ENCODE data around the gene TANC1. TPM values are rescaled to one million over a fixed set of nuclear protein-coding genes. Genes with fewer than 3 reads are reported as not detected.

TANC1 gene
- polyA plus RNA-seq, 2 donors = 18.1 to 21.4 TPM

DNA sequence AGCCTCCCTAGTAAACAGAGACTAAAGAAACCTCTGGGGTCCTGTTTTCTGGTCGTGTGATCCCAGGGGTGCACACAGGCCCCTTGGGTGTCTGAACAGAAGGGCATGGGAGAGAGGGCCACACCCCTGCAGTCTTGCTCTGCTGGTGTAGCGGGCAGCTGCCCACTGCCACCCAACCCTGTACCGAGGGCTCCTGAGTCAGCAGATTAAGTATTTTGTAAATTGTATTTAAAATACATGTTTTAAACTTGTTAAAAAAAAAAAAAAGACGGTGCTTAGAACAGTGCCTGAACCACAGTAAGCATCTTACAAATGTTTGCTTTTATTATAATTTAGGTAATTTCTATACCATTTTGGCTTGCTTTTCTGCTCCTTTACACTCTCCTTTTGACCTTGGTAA is 113.7 kb downstream of the TANC1 start:
- Histone ChIP-seq H3K27me3 (ENCODE audit: control insufficient read depth in 1 of 2, insufficient read depth in 2 of 2, low read length in 2 of 2) (no peaks in the 10 kb centered on the region), H3K4me1 (ENCODE audit: control insufficient read depth in 2 of 2, insufficient read depth in 2 of 2, low read length in 1 of 2) (peaks cover 0 to 3% of the 10 kb centered on the region in 2 donors), H3K9me3 (ENCODE audit: control insufficient read depth in 2 of 2, insufficient read depth in 1 of 2, low read depth in 1 of 2, low read length in 1 of 2) (no peaks in the 10 kb centered on the region), H3K36me3 (ENCODE audit: control insufficient read depth in 2 of 2, insufficient read depth in 2 of 2, low read length in 1 of 2) (no peaks in the 10 kb centered on the region), H3K27ac (ENCODE audit: low read depth in 2 of 2, low read length in 1 of 2) (no peak overlapping the region), H3K4me3 (ENCODE audit: low read depth in 1 of 2, low read length in 2 of 2) (no peak overlapping the region)
- 79 to 81% methylated on average over 4 of the region's 4 CpGs for WGBS, 2 donors

DNA sequence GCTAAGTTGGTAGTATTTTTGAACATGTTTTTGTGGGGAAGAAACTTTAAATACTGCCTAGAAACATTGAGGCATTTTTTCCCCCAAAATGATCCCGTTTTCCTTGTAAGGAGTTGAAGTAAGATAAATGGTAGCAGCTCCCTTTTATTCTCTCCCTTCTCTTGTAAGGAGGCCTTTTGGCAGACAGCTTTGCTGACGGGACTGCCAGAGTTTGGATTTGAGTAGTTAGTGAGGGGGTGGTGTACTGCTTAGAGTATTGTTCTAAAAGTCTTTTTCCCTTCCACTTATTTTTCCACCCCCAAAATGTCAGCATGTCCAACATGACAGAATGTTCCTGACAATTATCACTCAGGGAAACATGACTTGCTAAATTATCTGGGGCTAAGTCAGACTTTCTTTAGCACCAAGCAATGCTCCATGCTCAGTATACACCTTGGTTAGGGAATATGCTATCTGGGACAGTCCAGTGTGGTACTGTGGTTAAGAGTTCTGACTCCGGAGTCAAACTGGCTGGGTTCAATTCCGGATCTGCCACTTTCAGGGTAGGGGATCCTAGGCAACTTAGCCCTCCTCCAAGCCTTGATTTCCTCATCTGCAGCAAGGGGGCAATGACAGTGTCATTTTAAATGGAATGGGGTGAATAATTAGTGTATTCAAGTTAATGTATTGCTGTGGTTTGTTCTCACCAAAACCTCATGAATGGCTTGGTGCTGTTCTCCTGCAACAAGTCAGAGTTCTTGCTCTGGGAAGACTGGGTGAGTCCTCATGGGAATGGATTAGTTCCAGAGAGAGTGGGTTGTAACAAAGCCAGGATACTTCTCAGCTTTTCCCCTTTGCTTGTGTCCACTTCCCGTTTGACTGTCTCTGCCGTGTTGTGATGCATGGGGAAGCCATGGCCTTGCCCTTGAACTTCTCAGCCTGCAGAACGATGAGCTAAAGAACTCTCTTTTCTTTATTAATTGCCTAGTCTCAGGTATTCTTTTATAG is 116.2 kb downstream of the TANC1 start:
- no peak overlapping the region for H3K4me3 ChIP-seq (ENCODE audit: low read depth in 1 of 2, low read length in 2 of 2)
- 50 to 56% methylated on average over 7 of the region's 7 CpGs for WGBS, 2 donors
- no peaks in the 10 kb centered on the region for H3K27me3 ChIP-seq (ENCODE audit: control insufficient read depth in 1 of 2, insufficient read depth in 2 of 2, low read length in 2 of 2)
- H3K4me1 ChIP-seq (ENCODE audit: control insufficient read depth in 2 of 2, insufficient read depth in 2 of 2, low read length in 1 of 2) = peaks cover 0 to 8% of the 10 kb centered on the region in 2 donors
- no peaks in the 10 kb centered on the region for H3K9me3 ChIP-seq (ENCODE audit: control insufficient read depth in 2 of 2, insufficient read depth in 1 of 2, low read depth in 1 of 2, low read length in 1 of 2)
- peak overlapping the region; percentile 50 to 51 for H3K27ac ChIP-seq (ENCODE audit: low read depth in 2 of 2, low read length in 1 of 2)
- no peaks in the 10 kb centered on the region for H3K36me3 ChIP-seq (ENCODE audit: control insufficient read depth in 2 of 2, insufficient read depth in 2 of 2, low read length in 1 of 2)

DNA sequence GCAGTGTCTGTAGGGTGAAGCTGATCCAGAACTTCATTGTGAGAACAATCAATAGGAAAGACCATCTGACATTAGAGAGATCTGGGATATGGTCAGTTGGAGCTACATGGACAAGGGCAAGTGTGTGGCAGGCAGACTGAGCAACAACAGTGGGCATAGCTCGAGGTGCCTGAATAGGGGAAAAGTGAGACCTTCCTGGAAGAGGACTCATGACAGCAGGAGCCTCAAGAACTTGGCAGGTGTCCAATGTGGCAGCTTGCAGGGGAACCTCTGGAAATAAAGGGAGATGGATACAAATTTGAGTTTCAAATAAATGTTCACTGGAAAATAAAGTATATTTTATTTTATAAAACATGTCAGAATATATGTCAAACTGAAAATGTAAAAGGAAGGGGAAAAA is 117.9 kb downstream of the TANC1 start:
- whole genome bisulfite sequencing, 2 donors = 31 to 42% methylated on average over 1 of the region's 1 CpG
- H3K4me3 ChIP-seq (ENCODE audit: low read depth in 1 of 2, low read length in 2 of 2) = no peak overlapping the region
- H3K36me3 ChIP-seq (ENCODE audit: control insufficient read depth in 2 of 2, insufficient read depth in 2 of 2, low read length in 1 of 2) = no peaks in the 10 kb centered on the region
- no peaks in the 10 kb centered on the region for H3K9me3 ChIP-seq (ENCODE audit: control insufficient read depth in 2 of 2, insufficient read depth in 1 of 2, low read depth in 1 of 2, low read length in 1 of 2)
- no peaks in the 10 kb centered on the region for H3K27me3 ChIP-seq (ENCODE audit: control insufficient read depth in 1 of 2, insufficient read depth in 2 of 2, low read length in 2 of 2)
- peaks cover 0 to 13% of the 10 kb centered on the region in 2 donors for H3K4me1 ChIP-seq (ENCODE audit: control insufficient read depth in 2 of 2, insufficient read depth in 2 of 2, low read length in 1 of 2)
- H3K27ac ChIP-seq (ENCODE audit: low read depth in 2 of 2, low read length in 1 of 2) = no peak overlapping the region

DNA sequence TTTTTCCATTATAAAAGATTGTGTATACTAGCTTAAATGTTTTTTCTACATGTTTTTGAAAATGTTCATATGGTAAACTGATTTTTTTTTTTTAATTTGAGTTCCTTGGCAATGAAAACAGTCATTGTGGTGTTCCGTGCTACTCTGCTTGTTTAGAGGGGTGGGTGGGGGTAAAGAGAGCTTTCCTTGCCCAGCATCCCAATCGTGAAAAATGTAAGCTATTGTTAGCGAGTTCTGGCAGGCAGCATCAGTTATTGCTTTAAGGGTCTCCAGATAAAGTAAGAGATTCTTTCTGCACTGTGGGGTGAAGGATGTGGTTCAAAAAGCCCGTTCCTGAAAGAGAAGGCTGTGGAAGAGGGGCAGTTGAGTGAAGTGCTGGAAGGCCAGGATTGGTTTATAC is 118.4 kb downstream of the TANC1 start:
- Histone ChIP-seq H3K4me3 (ENCODE audit: low read depth in 1 of 2, low read length in 2 of 2) (no peak overlapping the region), H3K36me3 (ENCODE audit: control insufficient read depth in 2 of 2, insufficient read depth in 2 of 2, low read length in 1 of 2) (no peaks in the 10 kb centered on the region), H3K27ac (ENCODE audit: low read depth in 2 of 2, low read length in 1 of 2) (no peak overlapping the region), H3K9me3 (ENCODE audit: control insufficient read depth in 2 of 2, insufficient read depth in 1 of 2, low read depth in 1 of 2, low read length in 1 of 2) (no peaks in the 10 kb centered on the region), H3K27me3 (ENCODE audit: control insufficient read depth in 1 of 2, insufficient read depth in 2 of 2, low read length in 2 of 2) (no peaks in the 10 kb centered on the region), H3K4me1 (ENCODE audit: control insufficient read depth in 2 of 2, insufficient read depth in 2 of 2, low read length in 1 of 2) (peaks cover 0 to 13% of the 10 kb centered on the region in 2 donors)
- 51 to 60% methylated on average over 4 of the region's 4 CpGs for WGBS, 2 donors

DNA sequence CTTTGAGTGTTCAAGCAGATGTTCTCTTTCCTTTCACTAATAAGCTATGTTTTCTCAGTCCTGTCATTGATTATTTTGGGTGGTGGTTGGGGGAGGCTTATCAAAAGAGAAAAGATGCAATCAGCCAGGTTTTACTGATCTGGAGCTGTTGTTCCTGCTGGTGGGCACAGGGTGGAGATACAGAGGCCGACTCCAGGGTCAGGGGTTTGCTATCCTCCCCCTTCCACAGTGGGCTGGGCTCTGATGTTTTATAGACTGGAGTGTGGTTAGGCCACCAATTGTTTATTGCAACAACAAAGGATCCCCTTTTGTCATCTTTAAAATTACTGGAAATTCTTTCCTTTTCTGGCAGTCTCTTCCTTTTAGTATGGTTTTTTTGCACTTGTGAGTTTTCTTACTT is 120.5 kb downstream of the TANC1 start:
- H3K27me3 ChIP-seq (ENCODE audit: control insufficient read depth in 1 of 2, insufficient read depth in 2 of 2, low read length in 2 of 2) = no peaks in the 10 kb centered on the region
- no peaks in the 10 kb centered on the region for H3K9me3 ChIP-seq (ENCODE audit: control insufficient read depth in 2 of 2, insufficient read depth in 1 of 2, low read depth in 1 of 2, low read length in 1 of 2)
- no peak overlapping the region for H3K4me3 ChIP-seq (ENCODE audit: low read depth in 1 of 2, low read length in 2 of 2)
- no peaks in the 10 kb centered on the region for H3K36me3 ChIP-seq (ENCODE audit: control insufficient read depth in 2 of 2, insufficient read depth in 2 of 2, low read length in 1 of 2)
- peaks cover 0 to 16% of the 10 kb centered on the region in 2 donors for H3K4me1 ChIP-seq (ENCODE audit: control insufficient read depth in 2 of 2, insufficient read depth in 2 of 2, low read length in 1 of 2)
- WGBS, 2 donors = 53 to 70% methylated on average over 1 of the region's 1 CpG
- H3K27ac ChIP-seq (ENCODE audit: low read depth in 2 of 2, low read length in 1 of 2) = peak overlapping the region in 1 of 2 donors; percentile 28

DNA sequence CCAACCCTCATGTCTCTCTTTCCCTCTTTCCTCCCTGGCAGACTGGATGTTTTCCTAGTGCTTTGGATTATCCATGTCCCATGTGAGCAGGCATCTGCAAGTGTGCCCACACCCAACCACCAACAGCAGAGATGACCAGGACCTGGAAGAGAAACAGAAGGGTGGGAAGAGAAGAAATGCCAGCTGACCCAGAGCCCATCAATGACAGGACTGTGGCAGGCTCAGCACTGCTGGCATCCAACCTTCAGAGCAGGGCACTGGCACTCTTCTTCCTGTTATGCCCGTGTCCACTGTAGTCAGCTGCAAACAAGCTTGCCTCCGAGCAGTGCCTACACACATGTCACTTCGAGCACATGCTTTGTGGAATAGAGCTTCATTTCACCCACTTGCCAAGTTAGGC is 121.1 kb downstream of the TANC1 start:
- H3K27ac ChIP-seq (ENCODE audit: low read depth in 2 of 2, low read length in 1 of 2) = peak overlapping the region; percentile 82 to 93
- no peaks in the 10 kb centered on the region for H3K27me3 ChIP-seq (ENCODE audit: control insufficient read depth in 1 of 2, insufficient read depth in 2 of 2, low read length in 2 of 2)
- H3K4me1 ChIP-seq (ENCODE audit: control insufficient read depth in 2 of 2, insufficient read depth in 2 of 2, low read length in 1 of 2) = peaks cover 2 to 21% of the 10 kb centered on the region in 2 donors
- H3K36me3 ChIP-seq (ENCODE audit: control insufficient read depth in 2 of 2, insufficient read depth in 2 of 2, low read length in 1 of 2) = no peaks in the 10 kb centered on the region
- 45 to 68% methylated on average over 3 of the region's 3 CpGs for WGBS, 2 donors
- no peak overlapping the region for H3K4me3 ChIP-seq (ENCODE audit: low read depth in 1 of 2, low read length in 2 of 2)
- H3K9me3 ChIP-seq (ENCODE audit: control insufficient read depth in 2 of 2, insufficient read depth in 1 of 2, low read depth in 1 of 2, low read length in 1 of 2) = no peaks in the 10 kb centered on the region

DNA sequence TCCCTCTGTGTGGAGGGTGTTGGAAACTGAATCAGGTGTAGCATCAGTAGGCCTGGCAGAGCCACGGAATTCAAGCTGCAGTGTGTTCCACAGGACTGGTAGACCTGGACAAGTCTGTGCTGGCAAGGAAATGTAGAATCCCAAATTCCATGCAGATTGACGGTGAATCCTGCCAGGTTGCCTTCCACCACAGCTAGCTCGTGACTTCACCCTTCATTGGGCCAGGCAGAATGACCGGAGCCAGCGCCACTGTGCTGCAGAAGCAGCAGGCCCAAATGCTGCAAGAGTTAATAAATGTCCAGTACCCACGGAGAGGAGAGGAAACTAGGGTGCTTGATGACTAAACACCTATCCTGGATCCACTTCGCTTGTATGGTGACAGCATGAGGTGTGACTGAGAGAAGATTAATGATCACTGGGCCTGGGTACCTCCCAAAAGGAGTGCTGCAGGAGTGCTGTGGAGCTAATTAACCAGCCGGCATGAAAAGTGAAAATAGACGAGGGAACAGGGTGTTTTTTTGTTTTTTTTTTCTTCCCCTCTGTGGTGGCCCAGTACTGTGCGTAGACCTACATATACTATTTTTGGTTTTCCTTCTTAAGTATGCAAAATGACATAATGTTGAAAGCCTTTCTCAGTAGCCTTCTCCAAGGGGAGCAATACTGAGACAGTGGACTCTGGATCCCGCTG is 122.2 kb downstream of the TANC1 start:
- no peaks in the 10 kb centered on the region for H3K9me3 ChIP-seq (ENCODE audit: control insufficient read depth in 2 of 2, insufficient read depth in 1 of 2, low read depth in 1 of 2, low read length in 1 of 2)
- no peak overlapping the region for H3K4me3 ChIP-seq (ENCODE audit: low read depth in 1 of 2, low read length in 2 of 2)
- WGBS, 2 donors = 31 to 44% methylated on average over 11 of the region's 11 CpGs
- no peaks in the 10 kb centered on the region for H3K36me3 ChIP-seq (ENCODE audit: control insufficient read depth in 2 of 2, insufficient read depth in 2 of 2, low read length in 1 of 2)
- H3K4me1 ChIP-seq (ENCODE audit: control insufficient read depth in 2 of 2, insufficient read depth in 2 of 2, low read length in 1 of 2) = peaks cover 2 to 22% of the 10 kb centered on the region in 2 donors
- H3K27ac ChIP-seq (ENCODE audit: low read depth in 2 of 2, low read length in 1 of 2) = peak overlapping the region; percentile 86 to 93
- no peaks in the 10 kb centered on the region for H3K27me3 ChIP-seq (ENCODE audit: control insufficient read depth in 1 of 2, insufficient read depth in 2 of 2, low read length in 2 of 2)

DNA sequence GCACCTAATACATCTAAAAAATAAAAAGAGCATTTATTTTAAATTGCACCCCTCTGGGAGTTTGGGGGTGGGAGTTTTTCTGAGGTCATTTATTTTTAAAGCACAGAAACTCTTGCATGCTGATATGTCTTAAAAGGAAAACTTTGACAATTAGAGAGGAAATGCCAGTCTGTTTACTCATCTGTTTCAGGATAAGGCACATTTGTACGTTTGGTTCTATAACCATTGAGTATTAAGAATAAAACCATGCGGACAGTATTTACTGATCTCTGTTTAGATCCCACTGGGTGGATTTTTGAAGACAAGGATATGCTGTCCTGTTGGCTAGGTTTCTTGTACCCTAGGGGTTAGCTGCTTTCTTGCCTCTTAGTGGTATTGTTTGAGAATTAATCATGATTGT is 122.9 kb downstream of the TANC1 start:
- H3K4me1 ChIP-seq (ENCODE audit: control insufficient read depth in 2 of 2, insufficient read depth in 2 of 2, low read length in 1 of 2) = peaks cover 2 to 20% of the 10 kb centered on the region in 2 donors
- H3K36me3 ChIP-seq (ENCODE audit: control insufficient read depth in 2 of 2, insufficient read depth in 2 of 2, low read length in 1 of 2) = no peaks in the 10 kb centered on the region
- H3K4me3 ChIP-seq (ENCODE audit: low read depth in 1 of 2, low read length in 2 of 2) = no peak overlapping the region
- peak overlapping the region; percentile 18 to 93 for H3K27ac ChIP-seq (ENCODE audit: low read depth in 2 of 2, low read length in 1 of 2)
- 12 to 15% methylated on average over 2 of the region's 2 CpGs for WGBS, 2 donors
- H3K27me3 ChIP-seq (ENCODE audit: control insufficient read depth in 1 of 2, insufficient read depth in 2 of 2, low read length in 2 of 2) = no peaks in the 10 kb centered on the region
- H3K9me3 ChIP-seq (ENCODE audit: control insufficient read depth in 2 of 2, insufficient read depth in 1 of 2, low read depth in 1 of 2, low read length in 1 of 2) = peaks cover 0 to under 1% of the 10 kb centered on the region in 2 donors

DNA sequence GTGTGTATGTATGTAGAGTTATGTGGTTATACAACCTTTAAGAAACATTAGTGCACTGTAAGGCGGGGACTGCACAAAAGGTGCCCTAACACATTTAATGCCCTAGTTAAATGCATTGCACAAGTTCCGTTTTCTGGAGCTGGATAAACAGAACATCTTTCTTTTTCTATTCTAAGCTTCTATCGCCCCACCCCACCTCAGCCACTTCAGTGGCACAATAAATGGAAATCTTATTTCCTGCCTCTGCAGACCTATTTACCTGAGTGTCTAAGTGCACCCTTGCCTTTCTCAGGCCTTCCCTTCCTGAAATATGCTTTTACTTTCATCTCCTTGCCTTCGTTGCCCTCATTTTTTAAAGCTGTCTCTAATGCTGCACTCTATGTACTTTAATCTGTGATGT is 123.5 kb downstream of the TANC1 start:
- WGBS, 2 donors = 12 to 30% methylated on average over 4 of the region's 4 CpGs
- peaks cover 2 to 19% of the 10 kb centered on the region in 2 donors for H3K4me1 ChIP-seq (ENCODE audit: control insufficient read depth in 2 of 2, insufficient read depth in 2 of 2, low read length in 1 of 2)
- H3K9me3 ChIP-seq (ENCODE audit: control insufficient read depth in 2 of 2, insufficient read depth in 1 of 2, low read depth in 1 of 2, low read length in 1 of 2) = peaks cover 0 to 2% of the 10 kb centered on the region in 2 donors
- H3K36me3 ChIP-seq (ENCODE audit: control insufficient read depth in 2 of 2, insufficient read depth in 2 of 2, low read length in 1 of 2) = no peaks in the 10 kb centered on the region
- H3K27ac ChIP-seq (ENCODE audit: low read depth in 2 of 2, low read length in 1 of 2) = peak overlapping the region; percentile 66 to 75
- no peaks in the 10 kb centered on the region for H3K27me3 ChIP-seq (ENCODE audit: control insufficient read depth in 1 of 2, insufficient read depth in 2 of 2, low read length in 2 of 2)
- H3K4me3 ChIP-seq (ENCODE audit: low read depth in 1 of 2, low read length in 2 of 2) = no peak overlapping the region

Data from esophagus (tissue), 2 donors.